GM23248 (cell line): ENCODE data around the gene ZC2HC1C. TPM values are rescaled to one million over a fixed set of nuclear protein-coding genes. Genes with fewer than 3 reads are reported as not detected.

Source experiments
- DNase-seq: peaks from one replicate; pipeline ENCODE4 v3.0.0-alpha.2; 2015
- H2AFZ ChIP-seq: fragments of 200-600 bp; sonication (generic); 2 replicates; pipeline ENCODE4 v1.6.1; 2016; ENCODE audit warnings: antibody characterized with exemption
- H3F3A ChIP-seq: fragments of 200-600 bp; sonication (generic); 2 replicates; pipeline ENCODE4 v1.6.1; 2016; ENCODE audit warnings: mild to moderate bottlenecking, antibody characterized with exemption, mixed run types; ENCODE audit not compliant: insufficient read depth
- H3K27ac ChIP-seq: fragments of 200-600 bp; sonication (generic); 2 replicates; pipeline ENCODE4 v1.5.1; 2016; ENCODE audit warnings: mild to moderate bottlenecking
- H3K27me3 ChIP-seq: fragments of 200-600 bp; sonication (generic); replicated peaks from 2 replicates; pipeline ENCODE4 v1.6.1; 2016; ENCODE audit warnings: mild to moderate bottlenecking; ENCODE audit not compliant: insufficient read depth
- H3K36me3 ChIP-seq: fragments of 200-600 bp; sonication (generic); 2 replicates; pipeline ENCODE4 v1.6.1; 2016; ENCODE audit warnings: low read depth, mild to moderate bottlenecking
- H3K4me1 ChIP-seq: fragments of 200-600 bp; sonication (generic); 2 replicates; pipeline ENCODE4 v1.6.1; 2016; ENCODE audit warnings: mild to moderate bottlenecking; ENCODE audit not compliant: insufficient read depth
- H3K4me2 ChIP-seq: fragments of 200-600 bp; sonication (generic); one replicate; pipeline ENCODE4 v1.6.1; 2016; ENCODE audit warnings: mild to moderate bottlenecking; ENCODE audit not compliant: unreplicated experiment
- H3K4me3 ChIP-seq: fragments of 200-600 bp; sonication (generic); 2 replicates; pipeline ENCODE4 v1.5.1; 2016; ENCODE audit warnings: mild to moderate bottlenecking
- H3K79me2 ChIP-seq: fragments of 200-600 bp; sonication (generic); 2 replicates; pipeline ENCODE4 v1.6.1; 2016; ENCODE audit warnings: mild to moderate bottlenecking; ENCODE audit not compliant: insufficient read depth
- H3K9ac ChIP-seq: fragments of 200-600 bp; sonication (generic); 2 replicates; pipeline ENCODE4 v1.6.1; 2016; ENCODE audit warnings: mild to moderate bottlenecking
- H3K9me2 ChIP-seq: fragments of 200-600 bp; sonication (generic); 2 replicates; pipeline ENCODE4 v1.6.1; 2016; ENCODE audit warnings: mixed run types, mild to moderate bottlenecking, moderate library complexity; ENCODE audit not compliant: insufficient read depth
- H3K9me3 ChIP-seq: fragments of 200-600 bp; sonication (generic); one replicate; pipeline ENCODE4 v1.6.1; 2017; ENCODE audit warnings: low read depth
- H4K20me1 ChIP-seq: fragments of 200-600 bp; sonication (generic); 2 replicates; pipeline ENCODE4 v1.6.0; 2016; ENCODE audit not compliant: insufficient read depth
- EZH2 ChIP-seq: fragments of 200-600 bp; sonication (generic); IDR thresholded peaks from 2 replicates; pipeline ENCODE4 v1.6.1; 2018; ENCODE audit warnings: antibody characterized with exemption, mild to moderate bottlenecking; ENCODE audit not compliant: insufficient read depth, poor library complexity, severe bottlenecking
- EZH2phosphoT487 ChIP-seq: fragments of 200-600 bp; sonication (generic); IDR thresholded peaks from 2 replicates; pipeline ENCODE4 v1.6.1; 2018; ENCODE audit warnings: antibody characterized with exemption, moderate library complexity, mild to moderate bottlenecking, low read depth; ENCODE audit not compliant: insufficient read depth
- WGBS, 2 experiments: methylation state at CpG; one replicate each; pipeline ENCODE4 v1.1.6; 2015 to 2017; ENCODE audit warnings: low lambda C conversion rate in 2 of 2, low coverage in 1 of 2; ENCODE audit errors: missing lambda C conversion rate in 2 of 2; 5-methylcytosine and 5-hydroxymethylcytosine counted together
- in situ Hi-C: fragments of 300-500 bp; cut with MboI; formaldehyde crosslinking; loops from 2 replicates; pipeline ENCODE4 v1.15.0; 2020
- polyA plus RNA-seq: library from polyadenylated mRNA; unstranded; fragments of >200 nt; fragmentation: Nextera tagmentation; extraction: Ambion mirVana; gene quantifications from 2 replicates; pipeline ENCODE4 v1.2.1, GENCODE V29; 2016
- total RNA-seq: library from RNA; depleted of rRNA; stranded (reverse); fragments of >200 nt; shearing (Covaris generic); gene quantifications from 2 replicates; pipeline ENCODE4 v1.2.3, GENCODE V29; 2014

ZC2HC1C gene
- total and polyA plus RNA-seq, 2 experiments from 2014 or later = 1.0 to 5.3 TPM

GRCh38 chr14:75107186-75107585 lies 37.7 kb downstream of the ZC2HC1C start:
- Histone ChIP-seq H3K4me1 (no peaks in the 10 kb centered on the region), H3K27ac (no peak overlapping the region), H3K79me2 (no peaks in the 10 kb centered on the region), H3K27me3 (no peaks in the 10 kb centered on the region), H3K36me3 (peaks cover 67% of the 10 kb centered on the region), H3K9me2 (no peaks in the 10 kb centered on the region), H2AFZ (no peak overlapping the region), H3K9me3 (no peaks in the 10 kb centered on the region), H3F3A (no peaks in the 10 kb centered on the region), H3K4me2 (no peak overlapping the region), H4K20me1 (no peaks in the 10 kb centered on the region), H3K9ac (no peak overlapping the region), H3K4me3 (no peak overlapping the region)
- WGBS, 2 experiments = 79 to 83% methylated on average over 3 of the region's 3 CpGs
- TF ChIP-seq EZH2 (no peak), EZH2phosphoT487 (no peak)
- DNase-seq = no peak
- in situ Hi-C loops = no loop called here

GRCh38 chr14:75109877-75110276 lies 40.4 kb downstream of the ZC2HC1C start:
- TF ChIP-seq EZH2 = no peak
- no peak for TF ChIP-seq EZH2phosphoT487
- Histone ChIP-seq H3K36me3 (peaks cover 78% of the 10 kb centered on the region), H3K4me2 (no peak overlapping the region), H3K4me3 (no peak overlapping the region), H2AFZ (no peak overlapping the region), H3K4me1 (no peaks in the 10 kb centered on the region), H3K9ac (no peak overlapping the region), H3K9me3 (no peaks in the 10 kb centered on the region), H3K27ac (no peak overlapping the region), H3F3A (no peaks in the 10 kb centered on the region), H4K20me1 (no peaks in the 10 kb centered on the region), H3K79me2 (no peaks in the 10 kb centered on the region), H3K27me3 (no peaks in the 10 kb centered on the region), H3K9me2 (no peaks in the 10 kb centered on the region)
- no peak for DNase-seq
- in situ Hi-C loops = no loop called here
- 95 to 98% methylated on average over 2 of the region's 2 CpGs for WGBS, 2 experiments

- in situ Hi-C loops = no loop called here
- H3K4me1 ChIP-seq = no peaks in the 10 kb centered on the region
- no peaks in the 10 kb centered on the region for H4K20me1 ChIP-seq
- no peak for DNase-seq
- H3K36me3 ChIP-seq = peaks cover 72% of the 10 kb centered on the region
- H3K9me3 ChIP-seq = no peaks in the 10 kb centered on the region
- H3K4me2 ChIP-seq = no peak overlapping the region
- H3K9me2 ChIP-seq = no peaks in the 10 kb centered on the region
- WGBS, 2 experiments = 75 to 81% methylated on average over 5 of the region's 5 CpGs
- no peak overlapping the region for H3K4me3 ChIP-seq
- H3K79me2 ChIP-seq = no peaks in the 10 kb centered on the region
- no peak for TF ChIP-seq EZH2phosphoT487
- TF ChIP-seq EZH2 = no peak
- no peak overlapping the region for H3K9ac ChIP-seq
- H3F3A ChIP-seq = peaks cover under 1% of the 10 kb centered on the region; the same call in 1 of the 2 replicates
- no peak overlapping the region for H3K27ac ChIP-seq
- H3K27me3 ChIP-seq = no peaks in the 10 kb centered on the region
- no peak overlapping the region for H2AFZ ChIP-seq
Measured at GRCh38 chr14:75113932-75114539, 44.6 kb downstream of the ZC2HC1C start.

GRCh38 chr14:75119056-75119455 lies 49.6 kb downstream of the ZC2HC1C start:
- DNase-seq = peak; percentile 26
- H3K4me1 ChIP-seq = peaks cover 9% of the 10 kb centered on the region
- no peaks in the 10 kb centered on the region for H3K9me2 ChIP-seq
- in situ Hi-C loops = no loop called here
- H3K4me3 ChIP-seq = no peak overlapping the region
- no peaks in the 10 kb centered on the region; the same call in 1 of the 2 replicates for H3K79me2 ChIP-seq
- TF ChIP-seq EZH2 (no peak), EZH2phosphoT487 (no peak)
- peaks cover 48% of the 10 kb centered on the region for H3K36me3 ChIP-seq
- no peaks in the 10 kb centered on the region for H3K27me3 ChIP-seq
- H3K9ac ChIP-seq = no peak overlapping the region
- H4K20me1 ChIP-seq = no peaks in the 10 kb centered on the region
- H3K27ac ChIP-seq = no peak overlapping the region
- no peaks in the 10 kb centered on the region for H3K9me3 ChIP-seq
- no peak overlapping the region for H3K4me2 ChIP-seq
- no peak overlapping the region for H2AFZ ChIP-seq
- WGBS, 2 experiments = 56 to 62% methylated on average over 2 of the region's 2 CpGs
- peaks cover 14% of the 10 kb centered on the region for H3F3A ChIP-seq
